ENCODE results near the gene CHPT1.

The CHPT1 gene

GRCh38 chr12:101685092-101685491 lies 12.3 kb upstream of the CHPT1 start:
- no peak for DNase-seq

GRCh38 chr12:101686176-101686575 lies 11.3 kb upstream of the CHPT1 start:
- no peak for DNase-seq

GRCh38 chr12:101690544-101691098 lies 6.8 kb upstream of the CHPT1 start:
- no peak for DNase-seq

- DNase-seq, result no peak
Measured at GRCh38 chr12:101691503-101692096, 5.8 kb upstream of the CHPT1 start.

GRCh38 chr12:101694297-101694848 lies 3.1 kb upstream of the CHPT1 start:
- DNase-seq, result no peak

GRCh38 chr12:101694986-101695385 lies 2.5 kb upstream of the CHPT1 start:
- DNase-seq, result no peak

- peak in 1 of 14 donors; percentile 11 for DNase-seq
Measured at GRCh38 chr12:101695706-101696105, 1.7 kb upstream of the CHPT1 start.

GRCh38 chr12:101696251-101697196 lies 916 bp upstream of the CHPT1 start:
- DNase-seq, result peak in 7 of 14 donors; percentile 13 to 83 (median 49)

- DNase-seq, result peak; percentile 1 to 84 (median 56)
Measured at GRCh38 chr12:101697930-101698799, 725 bp downstream of the CHPT1 start.

- peak in 3 of 14 donors; percentile 6 to 69 (median 42) for DNase-seq
Measured at GRCh38 chr12:101698800-101699347, 1.4 kb downstream of the CHPT1 start.

GRCh38 chr12:101700299-101700820 lies 2.9 kb downstream of the CHPT1 start:
- DNase-seq, result peak in 1 of 14 donors; percentile 54

GRCh38 chr12:101703487-101703886 lies 6.0 kb downstream of the CHPT1 start:
- no peak for DNase-seq

- no peak for DNase-seq
Measured at GRCh38 chr12:101706403-101706802, 9.0 kb downstream of the CHPT1 start.

GRCh38 chr12:101707131-101707782 lies 9.8 kb downstream of the CHPT1 start:
- no peak for DNase-seq

- DNase-seq, result no peak
Measured at GRCh38 chr12:101710288-101710687, 12.8 kb downstream of the CHPT1 start.

- peak in 12 of 14 donors; percentile 9 to 58 (median 25) for DNase-seq
Measured at GRCh38 chr12:101713059-101713682, 15.7 kb downstream of the CHPT1 start.

GRCh38 chr12:101713930-101714329 lies 16.5 kb downstream of the CHPT1 start:
- DNase-seq, result no peak

- no peak for DNase-seq
Measured at GRCh38 chr12:101714877-101715444, 17.5 kb downstream of the CHPT1 start.

GRCh38 chr12:101719566-101719965 lies 22.1 kb downstream of the CHPT1 start:
- no peak for DNase-seq

GRCh38 chr12:101720118-101720517 lies 22.7 kb downstream of the CHPT1 start:
- no peak for DNase-seq
